Posterior vena cava (tissue), 2 donors: Measurements from ENCODE around the gene CARMIL1. TPM values are rescaled to one million over a fixed set of nuclear protein-coding genes. Genes with fewer than 3 reads are reported as not detected.

ENCODE experiments used
- DNase-seq: peaks from one replicate; pipeline ENCODE4 v3.0.0-alpha.2; 2020; ENCODE audit warnings: low spot score
- intact Hi-C, 2 donors: fragments of 100-400 bp; cut with DNase I; formaldehyde crosslinking; loops; one replicate each; pipeline versions ENCODE4 v1.14.1 to v1.14.2; 2022 to 2023
- total RNA-seq, 2 donors: library from RNA; stranded (reverse); fragmentation: NEBNext Ultra II Directional; extraction: Animal tissue kit (Norgen Biotek cat#: 25700); gene quantifications; one replicate each; pipeline ENCODE4 v1.2.1, GENCODE V29; 2021
- donor health status: DM: yes; HTN: yes; CAD: no.
- donor health status: DM: yes; HTN: yes; CAD: no.

Gene CARMIL1
- total RNA-seq, 2 donors from 2014 or later = 19.8 to 20.4 TPM

- no peak for DNase-seq
- intact Hi-C loops = no loop called here
Observed at GRCh38 chr6:25603251-25603650, 324.1 kb downstream of the CARMIL1 start.

GRCh38 chr6:25606151-25606550 is 327.0 kb downstream of the CARMIL1 start:
- intact Hi-C loops = no loop called here

GRCh38 chr6:25608558-25609174 is 329.5 kb downstream of the CARMIL1 start:
- intact Hi-C loops = no loop called here
- no peak for DNase-seq

More at GRCh38 chr6:25606151-25606550, 327.0 kb downstream of the CARMIL1 start:
- no peak for DNase-seq

GRCh38 chr6:25612666-25613065 is 333.5 kb downstream of the CARMIL1 start:
- intact Hi-C loops = no loop called here

GRCh38 chr6:25613415-25613814 is 334.2 kb downstream of the CARMIL1 start:
- no peak for DNase-seq
- intact Hi-C loops = no loop called here

More at GRCh38 chr6:25612666-25613065, 333.5 kb downstream of the CARMIL1 start:
- no peak for DNase-seq

GRCh38 chr6:25614052-25614451 is 334.9 kb downstream of the CARMIL1 start:
- intact Hi-C loops = no loop called here
- no peak for DNase-seq

GRCh38 chr6:25615471-25615870 is 336.3 kb downstream of the CARMIL1 start:
- DNase-seq = no peak
- intact Hi-C loops = no loop called here

- intact Hi-C loops = no loop called here
Observed at GRCh38 chr6:25617997-25618396, 338.8 kb downstream of the CARMIL1 start.

GRCh38 chr6:25619217-25619616 is 340.0 kb downstream of the CARMIL1 start:
- no peak for DNase-seq
- intact Hi-C loops = no loop called here

More at GRCh38 chr6:25617997-25618396, 338.8 kb downstream of the CARMIL1 start:
- no peak for DNase-seq

- intact Hi-C loops = no loop called here
- DNase-seq = no peak
Observed at GRCh38 chr6:25620391-25620790, 341.2 kb downstream of the CARMIL1 start.

GRCh38 chr6:25623065-25623464 is 343.9 kb downstream of the CARMIL1 start:
- intact Hi-C loops = no loop called here
- no peak for DNase-seq

- intact Hi-C loops = no loop called here
- no peak for DNase-seq
Observed at GRCh38 chr6:25623879-25624278, 344.7 kb downstream of the CARMIL1 start.

GRCh38 chr6:25627001-25627400 is 347.8 kb downstream of the CARMIL1 start:
- intact Hi-C loops = no loop called here
- DNase-seq = no peak

GRCh38 chr6:25628471-25629197 is 349.5 kb downstream of the CARMIL1 start:
- intact Hi-C loops = no loop called here
- no peak for DNase-seq

GRCh38 chr6:25629198-25629576 is 350.0 kb downstream of the CARMIL1 start:
- DNase-seq = no peak
- intact Hi-C loops = no loop called here

GRCh38 chr6:25630508-25631278 is 351.5 kb downstream of the CARMIL1 start:
- intact Hi-C loops = no loop called here
- DNase-seq = no peak

GRCh38 chr6:25635886-25636317 is 356.7 kb downstream of the CARMIL1 start:
- intact Hi-C loops = no loop called here
- no peak for DNase-seq

GRCh38 chr6:25637211-25637610 is 358.0 kb downstream of the CARMIL1 start:
- intact Hi-C loops = no loop called here
- DNase-seq = no peak

- DNase-seq = no peak
- intact Hi-C loops = no loop called here
Observed at GRCh38 chr6:25637960-25638434, 358.8 kb downstream of the CARMIL1 start.

- intact Hi-C loops = no loop called here
Observed at GRCh38 chr6:25639653-25640052, 360.5 kb downstream of the CARMIL1 start.

More at GRCh38 chr6:25639653-25640052, 360.5 kb downstream of the CARMIL1 start:
- DNase-seq = no peak
